Endothelial cell (in vitro differentiated cells): Measurements from ENCODE around the gene ARL8B. TPM values are rescaled to one million over a fixed set of nuclear protein-coding genes. Genes with fewer than 3 reads are reported as not detected.
"Not testable (repeated sequence)": the region's sequence is repeated elsewhere in the genome, so short reads cannot be mapped to it uniquely, and the experiment has no call there.

Source experiments
- DNase-seq: peaks from one replicate; pipeline ENCODE4 v3.0.0; 2021; ENCODE audit warnings: low spot score
- H3K27ac Mint-ChIP-seq: one replicate; pipeline ENCODE4 v1.8.0; 2021; ENCODE audit warnings: mixed read lengths, inconsistent platforms; ENCODE audit not compliant: unreplicated experiment
- H3K27me3 Mint-ChIP-seq: one replicate; pipeline ENCODE4 v1.8.0; 2021; ENCODE audit warnings: mild to moderate bottlenecking, moderate library complexity, mixed read lengths, inconsistent platforms; ENCODE audit not compliant: unreplicated experiment
- H3K36me3 Mint-ChIP-seq: one replicate; pipeline ENCODE4 v1.8.0; 2021; ENCODE audit warnings: mild to moderate bottlenecking, low read depth, mixed read lengths, inconsistent platforms; ENCODE audit not compliant: unreplicated experiment
- H3K4me1 Mint-ChIP-seq: one replicate; pipeline ENCODE4 v1.8.0; 2021; ENCODE audit warnings: mild to moderate bottlenecking, mixed read lengths, inconsistent platforms; ENCODE audit not compliant: unreplicated experiment
- H3K4me3 Mint-ChIP-seq: one replicate; pipeline ENCODE4 v1.8.0; 2021; ENCODE audit warnings: mild to moderate bottlenecking, mixed read lengths, inconsistent platforms; ENCODE audit not compliant: unreplicated experiment
- H3K9me3 Mint-ChIP-seq: one replicate; pipeline ENCODE4 v1.8.0; 2021; ENCODE audit warnings: mixed read lengths, inconsistent platforms; ENCODE audit not compliant: unreplicated experiment
- total RNA-seq: library from RNA; stranded (reverse); fragmentation: NEBNext Ultra II Directional; extraction: Animal tissue kit (Norgen Biotek cat#: 25700); gene quantifications from one replicate; pipeline ENCODE4 v1.2.1, GENCODE V29; 2021; ENCODE audit not compliant: unreplicated experiment
- TF ChIP-seq, protein P1 (sequence below): fragments of 200-600 bp; sonication (generic); IDR thresholded peaks from one replicate; pipeline ENCODE4 v1.5.0; 2021; ENCODE audit warnings: antibody characterized with exemption; ENCODE audit not compliant: unreplicated experiment

ARL8B gene
- total RNA-seq, 1 donor from 2014 or later = 34.4 TPM

DNA sequence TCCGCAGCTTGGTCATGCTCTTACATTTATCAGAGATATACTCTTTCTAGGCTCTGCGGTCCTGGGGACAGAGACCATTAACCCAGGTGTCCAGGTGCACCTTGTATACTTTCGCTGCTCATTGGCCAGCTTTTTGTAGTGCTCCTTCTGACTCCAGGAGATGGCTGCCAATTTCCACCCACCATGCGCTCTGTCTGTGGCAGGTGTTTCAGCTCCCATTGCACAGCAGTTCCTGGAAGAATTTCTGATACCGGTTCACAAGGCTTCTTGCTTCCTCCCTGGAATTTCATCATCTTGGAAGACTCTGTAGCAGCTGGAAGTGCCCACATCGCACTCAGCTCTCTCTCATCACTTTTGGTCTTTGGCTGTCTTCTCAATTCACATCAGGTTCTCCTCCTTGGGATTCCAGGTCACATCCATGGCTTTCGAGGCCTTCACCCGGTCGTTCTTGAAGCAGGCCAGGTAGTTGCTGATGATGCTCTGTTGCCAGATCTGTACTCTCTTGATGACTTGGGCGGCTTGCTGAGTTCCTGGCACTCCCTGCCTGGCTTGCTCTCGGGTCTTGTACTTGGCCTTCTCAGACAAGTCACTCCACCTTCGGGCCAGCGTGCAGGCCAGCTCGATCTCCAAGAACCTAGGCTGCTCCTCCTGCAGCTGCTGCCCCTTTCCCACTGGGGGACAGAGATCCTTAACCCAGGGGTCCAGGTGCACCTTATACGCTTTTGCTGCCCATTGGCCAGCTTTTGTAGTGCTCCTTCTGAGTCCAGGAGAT lies 41.1 kb upstream of the ARL8B start:
- no peak overlapping the region for H3K4me3 Mint-ChIP-seq
- no peak overlapping the region for H3K27ac Mint-ChIP-seq
- H3K36me3 Mint-ChIP-seq = no peaks in the 10 kb centered on the region
- TF ChIP-seq, protein P1, sequence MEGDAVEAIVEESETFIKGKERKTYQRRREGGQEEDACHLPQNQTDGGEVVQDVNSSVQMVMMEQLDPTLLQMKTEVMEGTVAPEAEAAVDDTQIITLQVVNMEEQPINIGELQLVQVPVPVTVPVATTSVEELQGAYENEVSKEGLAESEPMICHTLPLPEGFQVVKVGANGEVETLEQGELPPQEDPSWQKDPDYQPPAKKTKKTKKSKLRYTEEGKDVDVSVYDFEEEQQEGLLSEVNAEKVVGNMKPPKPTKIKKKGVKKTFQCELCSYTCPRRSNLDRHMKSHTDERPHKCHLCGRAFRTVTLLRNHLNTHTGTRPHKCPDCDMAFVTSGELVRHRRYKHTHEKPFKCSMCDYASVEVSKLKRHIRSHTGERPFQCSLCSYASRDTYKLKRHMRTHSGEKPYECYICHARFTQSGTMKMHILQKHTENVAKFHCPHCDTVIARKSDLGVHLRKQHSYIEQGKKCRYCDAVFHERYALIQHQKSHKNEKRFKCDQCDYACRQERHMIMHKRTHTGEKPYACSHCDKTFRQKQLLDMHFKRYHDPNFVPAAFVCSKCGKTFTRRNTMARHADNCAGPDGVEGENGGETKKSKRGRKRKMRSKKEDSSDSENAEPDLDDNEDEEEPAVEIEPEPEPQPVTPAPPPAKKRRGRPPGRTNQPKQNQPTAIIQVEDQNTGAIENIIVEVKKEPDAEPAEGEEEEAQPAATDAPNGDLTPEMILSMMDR = no peak
- no peak for DNase-seq
- no peaks in the 10 kb centered on the region for H3K27me3 Mint-ChIP-seq
- peaks cover 19% of the 10 kb centered on the region for H3K4me1 Mint-ChIP-seq
- no peaks in the 10 kb centered on the region for H3K9me3 Mint-ChIP-seq

DNA sequence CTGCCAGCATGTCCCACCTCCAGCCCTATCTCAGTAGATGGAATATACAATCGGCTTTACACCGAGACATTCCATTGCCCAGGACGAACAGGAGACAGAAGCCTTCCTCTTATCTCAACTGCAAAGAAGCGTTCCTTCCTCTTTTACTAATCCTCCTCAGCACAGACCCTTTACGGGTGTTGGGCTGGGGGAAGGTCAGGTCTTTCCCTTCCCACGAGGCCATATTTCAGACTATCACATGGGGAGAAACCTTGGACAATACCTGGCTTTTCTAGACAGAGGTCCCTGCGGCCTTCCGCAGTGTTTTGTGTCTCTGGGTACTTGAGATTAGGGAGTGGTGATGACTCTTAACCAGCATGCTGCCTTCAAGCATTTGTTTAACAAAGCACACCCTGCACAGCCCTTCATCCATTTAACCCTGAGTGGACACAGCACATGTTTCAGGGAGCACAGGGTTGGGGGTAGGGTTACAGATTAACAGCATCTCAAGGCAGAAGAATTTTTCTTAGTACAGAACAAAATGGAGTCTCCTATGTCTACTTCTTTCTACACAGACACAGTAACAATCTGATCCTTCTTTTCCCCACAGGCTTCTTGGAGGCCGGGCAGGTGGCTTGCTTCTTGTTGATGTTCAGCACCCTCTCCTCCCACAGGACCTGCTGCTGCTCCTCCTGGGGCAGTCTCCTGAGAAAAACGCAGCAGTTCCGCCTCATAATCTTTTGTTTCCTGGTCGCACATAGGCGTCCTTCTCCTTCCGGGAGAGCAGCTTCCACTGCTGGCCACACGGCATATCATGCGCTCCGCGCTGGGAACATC lies 39.9 kb upstream of the ARL8B start:
- DNase-seq, H3K4me3 Mint-ChIP-seq, H3K9me3 Mint-ChIP-seq, H3K36me3 Mint-ChIP-seq, H3K27me3 Mint-ChIP-seq: not testable (repeated sequence)
- H3K4me1 Mint-ChIP-seq = peaks cover 19% of the 10 kb centered on the region
- H3K27ac Mint-ChIP-seq = peak overlapping the region; percentile 24

DNA sequence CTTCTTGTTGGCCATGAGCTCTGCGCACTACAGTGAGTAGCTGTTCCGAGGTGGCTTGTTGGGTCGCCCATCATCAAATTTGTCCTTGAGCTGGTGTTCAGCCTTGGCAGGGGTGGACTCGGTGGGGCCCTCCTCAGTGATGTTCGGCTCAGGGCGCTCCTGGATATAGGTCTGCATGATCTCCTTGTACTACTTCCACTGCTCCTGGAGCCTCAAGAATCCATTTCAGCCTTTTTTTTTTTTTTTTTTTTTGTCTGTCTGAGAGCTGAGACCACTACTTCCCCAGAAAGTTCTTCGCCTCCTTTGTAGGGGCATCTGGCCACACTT lies 39.3 kb upstream of the ARL8B start:
- no peak for DNase-seq
- Mint-ChIP-seq H3K4me1 (peaks cover 19% of the 10 kb centered on the region), H3K27ac (no peak overlapping the region), H3K4me3 (no peak overlapping the region), H3K36me3 (no peaks in the 10 kb centered on the region), H3K27me3 (no peaks in the 10 kb centered on the region), H3K9me3 (no peaks in the 10 kb centered on the region)
- TF ChIP-seq, protein P1 = no peak

DNA sequence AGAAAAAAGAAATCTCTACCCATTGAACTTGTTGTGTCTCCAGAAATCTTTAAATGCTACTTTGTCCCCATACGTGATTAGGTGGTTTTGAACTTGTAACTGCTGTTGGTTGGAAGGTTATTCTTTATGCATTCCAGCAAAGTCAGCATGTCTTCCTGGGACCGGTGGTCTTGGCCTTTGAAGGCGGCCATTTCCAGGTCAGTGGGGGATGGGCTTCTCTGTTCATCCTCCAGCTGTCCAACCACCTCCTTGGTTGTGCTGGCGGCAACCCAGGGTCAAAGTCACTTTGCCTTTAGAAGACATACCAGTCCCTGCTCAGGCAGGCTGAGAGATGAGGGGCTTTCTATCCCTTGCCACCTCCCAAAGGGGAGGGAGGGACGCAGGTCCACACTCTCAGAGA lies 37.9 kb upstream of the ARL8B start:
- TF ChIP-seq, protein P1 = no peak
- no peak for DNase-seq
- Mint-ChIP-seq H3K36me3 (no peaks in the 10 kb centered on the region), H3K27me3 (no peaks in the 10 kb centered on the region), H3K9me3 (no peaks in the 10 kb centered on the region), H3K27ac (no peak overlapping the region), H3K4me3 (no peak overlapping the region), H3K4me1 (peaks cover 19% of the 10 kb centered on the region)

DNA sequence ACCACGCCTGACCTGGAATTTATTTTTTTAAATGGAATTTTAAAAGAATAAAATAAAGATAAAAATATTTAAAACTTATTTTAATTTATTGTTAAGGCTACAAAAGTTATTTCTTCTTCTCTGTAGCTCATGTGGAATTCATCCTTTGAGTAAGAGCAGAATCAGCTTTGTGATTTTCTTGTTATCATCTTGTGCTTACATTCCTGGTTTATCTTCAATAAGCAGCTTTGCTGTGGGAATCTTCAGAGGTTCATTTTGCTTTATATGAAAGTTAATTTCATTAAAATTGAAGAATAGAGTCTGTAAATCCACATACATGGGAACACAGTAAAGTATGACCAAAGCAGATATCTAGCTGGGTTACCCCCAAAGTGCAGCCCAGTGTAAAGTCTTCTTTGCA lies 35.4 kb upstream of the ARL8B start:
- Mint-ChIP-seq H3K4me3 (no peak overlapping the region), H3K27me3 (no peaks in the 10 kb centered on the region), H3K36me3 (no peaks in the 10 kb centered on the region), H3K4me1 (peaks cover 12% of the 10 kb centered on the region), H3K27ac (no peak overlapping the region), H3K9me3 (no peaks in the 10 kb centered on the region)
- TF ChIP-seq, protein P1 = no peak
- DNase-seq = no peak
